ENCODE data around the gene FXYD7. TPM values are rescaled to one million over a fixed set of nuclear protein-coding genes. Genes with fewer than 3 reads are reported as not detected.

The FXYD7 gene
- polyA plus RNA-seq, 4 donors, result 0.44 to 2.2 (median 1.3) TPM

DNA sequence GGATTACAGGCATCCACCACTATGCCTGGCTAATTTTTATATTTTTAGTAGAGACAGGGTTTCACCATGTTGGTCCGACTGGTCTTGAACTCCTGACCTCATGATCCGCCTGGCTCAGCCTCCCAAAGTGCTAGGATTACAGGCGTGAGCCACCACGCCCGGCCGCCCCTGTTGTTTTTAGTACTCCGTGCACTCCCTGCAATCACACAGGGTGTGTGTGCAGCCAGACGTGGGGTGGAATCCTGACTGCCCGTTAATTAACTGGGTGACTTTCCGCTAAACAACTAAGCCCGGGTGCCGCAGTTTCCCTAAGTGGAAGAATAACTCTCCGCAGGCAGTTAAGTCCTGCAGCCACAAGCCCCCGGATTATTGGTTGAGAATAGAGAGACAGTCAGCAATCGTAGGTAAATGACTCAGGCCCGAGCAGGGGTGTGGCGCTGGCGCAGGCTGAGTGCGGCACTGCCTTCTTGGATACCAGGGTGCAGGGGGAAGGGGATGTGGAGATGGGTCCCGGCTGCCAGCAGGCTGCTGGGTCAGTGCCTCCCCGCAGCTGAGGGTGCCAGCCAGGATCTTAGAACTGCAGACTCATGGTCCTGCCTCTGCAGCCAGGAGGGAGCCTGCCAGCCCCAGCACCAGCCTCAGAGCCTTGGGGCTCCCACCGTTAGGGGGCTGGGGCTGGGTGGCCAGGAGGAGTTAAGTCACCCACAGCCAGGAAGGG is 33.5 kb upstream of the FXYD7 start:
- no peak for DNase-seq (ENCODE audit: low read depth in 4 of 4, low spot score in 2 of 4)

DNA sequence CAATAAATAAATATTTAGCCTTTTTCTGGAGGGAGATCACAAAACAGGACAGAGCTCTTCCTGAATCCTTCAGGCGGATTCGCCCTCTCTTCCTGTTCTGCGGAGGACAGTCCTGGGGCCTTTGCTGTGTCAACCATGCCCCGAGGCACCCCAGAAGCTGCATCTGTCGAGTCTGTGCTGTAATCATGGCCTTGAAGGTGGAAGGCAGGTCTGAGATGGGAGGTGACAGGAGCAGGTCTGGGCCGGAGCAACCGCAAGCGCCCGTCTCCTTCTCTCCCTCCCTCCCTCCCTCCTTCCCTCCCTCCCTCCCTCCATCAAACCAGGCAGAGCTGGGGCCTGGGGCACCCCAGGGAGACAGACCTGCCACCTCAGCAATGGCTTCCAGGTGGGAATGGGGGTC is 32.1 kb upstream of the FXYD7 start:
- DNase-seq (ENCODE audit: low read depth in 4 of 4, low spot score in 2 of 4), result no peak

DNA sequence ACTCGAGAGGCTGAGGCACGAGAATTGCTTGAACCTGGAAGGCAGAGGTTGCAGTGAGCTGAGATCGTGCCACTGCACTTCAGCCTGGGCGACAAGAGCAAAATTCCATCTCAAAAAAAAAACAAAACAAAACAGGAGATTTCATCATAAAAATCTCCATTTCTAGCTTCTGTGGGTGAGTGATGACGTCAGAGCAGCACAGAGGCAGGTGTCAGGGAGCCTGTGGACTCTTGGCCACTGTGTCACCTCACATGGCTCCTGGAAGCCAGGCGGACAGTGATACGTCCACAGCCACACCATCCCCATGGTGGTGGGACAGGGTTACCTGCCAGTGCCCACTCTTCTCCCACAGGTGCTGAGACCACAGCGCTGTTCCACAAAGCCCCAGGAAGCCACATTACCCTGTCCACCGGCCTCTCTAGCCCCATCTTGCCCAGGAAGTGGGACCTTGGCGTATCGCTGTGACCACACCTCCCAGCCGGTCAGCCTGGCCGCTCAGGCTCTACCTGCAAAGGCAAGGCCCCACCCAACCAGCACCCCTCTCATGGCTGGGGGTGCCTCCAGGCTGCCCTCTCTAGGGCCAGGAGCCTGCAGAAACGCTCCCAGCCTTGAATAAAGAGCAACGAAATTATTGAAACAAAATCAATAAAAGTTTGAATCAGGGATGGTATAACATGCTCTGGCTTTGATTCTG is 29.9 kb upstream of the FXYD7 start:
- no peak for DNase-seq (ENCODE audit: low read depth in 4 of 4, low spot score in 2 of 4)

DNA sequence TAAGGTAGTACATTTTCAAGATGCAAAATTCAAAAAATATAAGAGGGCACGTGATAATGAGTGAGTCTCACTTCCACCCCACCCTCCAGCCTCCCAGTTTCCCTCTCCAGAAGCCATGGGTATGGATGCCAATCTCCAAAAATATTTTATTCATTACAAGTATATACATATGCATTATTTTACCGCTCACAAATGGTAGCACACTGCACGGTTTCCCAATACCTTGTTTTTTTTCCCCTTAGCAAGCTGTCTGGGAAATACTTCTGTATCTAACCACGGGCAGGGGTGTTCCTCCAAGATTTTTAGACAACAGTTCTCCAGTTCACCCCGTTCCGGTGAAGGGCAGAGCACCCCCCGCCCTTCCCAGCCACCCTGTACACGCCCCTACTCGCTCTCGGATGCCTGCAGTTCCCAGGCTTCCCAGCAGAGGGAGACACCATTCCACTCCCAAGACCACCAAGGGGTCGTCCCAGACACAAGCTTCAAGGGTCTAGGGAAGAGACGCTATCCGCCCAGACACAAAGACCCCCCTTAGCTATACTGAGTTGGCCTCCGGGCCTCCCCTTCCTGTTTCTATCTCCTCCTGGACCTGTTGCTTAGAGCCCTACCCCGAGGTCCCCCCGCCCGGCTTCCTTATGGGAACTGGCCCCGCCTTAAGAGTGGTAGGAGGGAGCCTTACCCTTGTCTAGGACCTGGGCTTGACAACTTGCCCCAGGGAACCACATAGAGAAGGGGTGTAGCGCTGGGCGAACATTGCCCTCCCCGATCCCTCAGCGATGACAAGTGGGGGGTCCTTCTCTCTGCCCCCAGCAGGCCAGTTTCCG is 28.5 kb upstream of the FXYD7 start:
- peak in 3 of 4 donors; percentile 67 to 81 (median 73) for DNase-seq (ENCODE audit: low read depth in 4 of 4, low spot score in 2 of 4)

DNA sequence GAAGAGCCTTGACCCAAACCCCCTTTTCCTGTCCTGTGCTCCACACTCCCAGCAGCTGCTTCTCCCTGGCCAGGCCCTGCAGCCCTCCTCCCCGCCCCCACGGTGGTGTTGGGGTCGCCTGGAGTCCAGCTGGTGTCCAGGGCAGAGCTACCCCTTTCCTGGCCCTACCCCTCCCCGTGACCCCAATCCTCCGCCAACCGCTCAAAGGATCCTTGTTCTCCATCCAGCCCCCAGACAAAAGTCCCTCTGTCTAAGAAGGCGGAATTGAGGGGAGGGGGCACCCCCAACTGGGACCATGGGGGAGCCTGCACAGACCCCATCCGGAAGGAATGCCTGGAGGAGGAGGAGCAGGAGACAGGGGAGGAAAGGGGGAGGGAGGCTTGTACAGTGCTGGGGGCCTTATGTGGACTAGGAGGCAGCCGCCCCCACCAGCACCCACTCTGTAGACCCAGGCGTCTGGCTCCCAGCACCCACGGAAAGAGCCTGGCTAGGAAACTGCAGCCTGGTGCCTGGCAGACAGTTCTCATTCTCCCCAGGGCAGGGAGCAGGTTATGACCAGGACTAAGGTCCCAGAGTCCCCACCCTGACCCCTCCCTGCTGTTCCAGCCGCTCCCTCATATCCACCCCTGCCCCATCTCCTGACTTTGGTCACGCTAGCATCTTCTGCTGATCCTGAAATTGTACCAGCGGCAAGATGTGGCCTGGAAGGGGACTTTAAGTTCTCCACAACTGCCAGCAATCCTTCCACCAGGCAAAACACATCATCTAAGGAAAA is 27.7 kb upstream of the FXYD7 start, which contains the start of gene FXYD3:
Gene FXYD3 (plus strand): TSS at position 647 of the 775 bp plus-strand sequence. CDS start 3,554 bp downstream, outside the sequence.
- no peak for DNase-seq (ENCODE audit: low read depth in 4 of 4, low spot score in 2 of 4)

DNA sequence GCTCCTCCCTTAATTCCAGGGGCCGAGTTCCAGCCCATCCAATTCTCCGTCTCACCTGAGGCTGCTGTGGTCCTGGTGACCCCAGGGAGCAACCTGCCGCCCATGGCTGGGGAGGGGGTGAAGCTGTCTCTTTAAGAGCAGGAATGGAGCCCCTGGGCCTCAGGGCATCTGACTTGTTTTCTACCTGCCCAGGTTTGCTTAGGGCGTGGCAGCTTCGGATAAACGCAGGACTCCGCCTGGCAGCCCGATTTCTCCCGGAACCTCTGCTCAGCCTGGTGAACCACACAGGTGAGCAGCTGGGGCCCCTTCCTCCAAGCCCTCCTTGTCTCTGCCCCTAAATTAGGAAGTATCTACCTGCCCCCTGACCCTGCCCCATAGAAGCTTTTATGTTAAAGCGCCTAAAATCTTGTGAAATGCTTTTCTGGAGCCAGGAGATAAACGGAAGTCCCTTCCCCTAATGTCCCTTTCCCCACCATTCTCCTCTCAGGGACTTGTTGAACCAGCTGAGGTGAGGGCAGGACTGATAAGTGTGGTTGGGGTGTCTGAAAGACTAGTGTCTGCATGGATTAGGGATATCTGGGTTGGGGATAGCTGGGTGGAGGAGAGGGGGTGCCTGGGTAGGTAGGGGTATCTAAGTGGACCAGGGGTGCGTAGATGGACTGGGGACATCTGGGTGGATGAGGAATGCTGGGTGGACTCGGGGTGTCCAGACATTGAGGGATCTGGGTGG is 26.8 kb upstream of the FXYD7 start:
- DNase-seq (ENCODE audit: low read depth in 4 of 4, low spot score in 2 of 4), result no peak

DNA sequence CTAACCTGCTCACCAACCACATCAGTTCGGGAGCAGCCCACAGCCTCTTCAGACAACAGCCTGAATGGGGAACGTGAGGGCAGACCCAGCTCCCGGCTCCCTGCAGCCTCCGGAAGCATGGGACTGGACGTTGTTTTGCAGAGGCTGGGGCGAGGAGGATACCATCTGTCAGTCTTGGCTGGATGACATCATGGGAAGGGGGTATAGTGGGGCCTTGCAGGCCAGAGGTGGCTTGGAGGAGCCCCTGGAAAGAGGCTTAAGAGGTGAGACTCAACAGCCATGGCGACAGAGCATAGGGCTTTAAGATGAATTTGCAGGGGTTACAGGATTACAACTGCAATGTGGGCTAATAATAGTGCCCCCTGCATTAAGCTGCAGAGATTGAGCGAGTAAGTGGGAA is 25.9 kb upstream of the FXYD7 start:
- no peak for DNase-seq (ENCODE audit: low read depth in 4 of 4, low spot score in 2 of 4)

DNA sequence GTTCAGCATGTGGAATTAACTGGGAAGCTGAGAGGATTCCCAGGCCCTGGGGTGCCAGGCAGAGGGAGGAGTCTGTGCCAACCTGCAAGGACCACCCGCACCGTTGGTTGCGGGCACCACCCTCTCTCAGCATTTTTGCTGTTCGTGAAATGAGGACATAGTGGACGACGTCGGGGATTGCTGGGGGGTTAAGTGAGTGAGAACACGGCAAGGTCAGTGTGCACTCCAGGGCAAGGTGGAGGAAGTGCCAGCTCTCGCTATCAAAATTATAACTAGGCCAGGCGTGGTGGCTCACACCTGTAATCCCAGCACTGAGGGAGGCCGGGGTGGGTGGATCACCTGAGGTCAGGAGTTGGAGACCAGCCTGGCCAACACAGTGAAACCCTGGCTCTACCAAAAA is 25.3 kb upstream of the FXYD7 start:
- DNase-seq (ENCODE audit: low read depth in 4 of 4, low spot score in 2 of 4), result no peak

DNA sequence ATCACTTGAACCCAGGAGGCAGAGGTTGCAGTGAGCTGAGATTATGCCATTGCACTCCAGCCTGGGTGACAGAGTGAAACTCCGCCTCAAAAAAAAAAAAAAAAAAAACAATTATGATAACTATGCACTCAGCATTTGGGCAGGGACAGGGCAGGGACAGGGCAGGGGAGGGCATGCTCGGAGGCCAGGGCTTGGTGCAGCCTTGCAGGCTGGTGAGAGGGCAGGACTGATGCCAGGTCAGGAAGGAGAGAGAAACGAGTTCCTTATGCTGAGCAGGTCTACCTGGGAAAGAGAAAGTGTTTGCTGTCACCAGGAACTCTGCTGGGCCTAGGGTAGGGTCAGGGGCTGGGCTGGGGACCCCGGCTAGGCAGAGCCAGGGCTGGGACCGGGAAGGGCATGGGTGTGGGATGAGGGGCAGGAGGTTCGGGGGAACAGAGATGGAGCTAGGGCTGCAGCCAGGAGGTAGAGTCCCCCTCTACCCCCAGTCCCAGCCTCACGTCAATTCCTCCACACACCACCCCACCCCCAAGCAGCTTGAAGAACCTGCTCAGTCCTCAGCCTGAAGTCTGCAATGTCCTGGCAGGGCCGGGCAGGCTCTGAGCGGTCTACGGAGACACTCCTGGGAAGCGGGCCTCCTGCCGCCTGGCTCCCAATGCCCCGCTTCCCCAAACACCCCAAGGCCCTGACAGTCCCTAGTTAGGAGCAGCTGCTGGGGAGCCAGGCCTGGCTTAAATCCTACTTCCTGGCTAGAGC is 24.6 kb upstream of the FXYD7 start:
- no peak for DNase-seq (ENCODE audit: low read depth in 4 of 4, low spot score in 2 of 4)

DNA sequence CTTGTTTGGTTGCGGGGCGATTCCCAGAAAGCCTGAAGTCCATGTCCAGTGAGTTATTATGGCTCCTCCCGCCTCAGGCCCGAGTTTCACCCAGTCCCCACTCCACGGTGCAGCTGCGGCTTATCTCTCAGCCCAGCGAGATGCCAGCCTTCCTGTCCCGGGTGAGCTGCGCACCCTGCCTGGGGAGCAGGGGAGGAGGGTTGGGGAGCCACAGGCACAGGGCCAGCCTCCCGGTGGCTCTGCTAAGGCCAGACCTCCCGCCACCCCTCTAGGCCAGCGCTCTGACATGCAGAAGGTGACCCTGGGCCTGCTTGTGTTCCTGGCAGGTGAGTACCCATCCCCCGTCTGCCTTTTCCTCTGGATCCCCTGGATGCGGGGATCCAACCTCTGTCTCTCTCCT is 24.0 kb upstream of the FXYD7 start:
- DNase-seq (ENCODE audit: low read depth in 4 of 4, low spot score in 2 of 4), result no peak

DNA sequence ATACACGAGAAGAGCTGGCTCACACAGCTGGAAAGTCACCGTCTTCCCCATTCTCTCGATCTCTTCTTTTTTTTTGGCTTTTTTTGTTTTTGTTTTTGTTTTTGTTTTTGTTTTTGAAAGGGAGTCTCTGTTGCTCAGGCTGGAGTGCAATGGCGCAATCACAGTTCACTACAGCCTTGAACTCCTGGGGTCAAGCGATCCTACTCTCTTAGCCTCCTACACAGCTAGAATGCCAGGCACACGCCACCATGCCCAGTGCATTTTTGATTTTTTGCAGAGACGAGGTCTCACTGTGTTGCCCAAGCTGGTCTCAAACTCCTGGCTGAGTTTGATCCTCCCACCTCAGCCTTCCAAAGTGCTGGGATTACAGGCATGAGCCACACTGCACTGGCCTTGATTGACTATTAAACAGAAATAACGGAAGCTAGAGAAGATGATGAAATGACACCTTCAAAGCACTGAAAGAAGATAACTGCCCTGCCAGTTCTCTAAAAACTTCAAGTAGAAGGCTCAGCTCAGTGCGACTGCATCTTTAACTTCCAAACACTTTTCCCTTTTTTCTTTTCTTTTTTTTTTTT is 23.4 kb upstream of the FXYD7 start:
- no peak for DNase-seq (ENCODE audit: low read depth in 4 of 4, low spot score in 2 of 4)

DNA sequence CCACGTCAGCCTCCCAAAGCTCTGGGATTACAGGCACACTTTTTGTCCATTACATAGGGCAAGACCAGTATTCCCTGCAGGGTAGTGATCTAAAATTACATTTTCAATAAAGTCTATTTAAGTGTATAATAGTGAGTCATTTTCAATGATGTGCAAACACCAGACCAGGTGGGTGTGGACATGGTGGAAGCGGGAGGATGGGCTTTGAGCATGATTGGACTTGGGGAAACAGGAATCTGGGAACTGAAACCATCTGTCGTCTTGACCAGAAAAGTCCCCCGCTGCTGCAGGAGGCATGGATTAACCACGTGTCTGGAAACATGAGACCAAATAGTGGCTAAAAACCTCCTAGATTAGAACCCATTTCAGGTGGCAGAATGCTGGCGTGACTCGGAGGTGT is 22.6 kb upstream of the FXYD7 start:
- DNase-seq (ENCODE audit: low read depth in 4 of 4, low spot score in 2 of 4), result no peak

DNA sequence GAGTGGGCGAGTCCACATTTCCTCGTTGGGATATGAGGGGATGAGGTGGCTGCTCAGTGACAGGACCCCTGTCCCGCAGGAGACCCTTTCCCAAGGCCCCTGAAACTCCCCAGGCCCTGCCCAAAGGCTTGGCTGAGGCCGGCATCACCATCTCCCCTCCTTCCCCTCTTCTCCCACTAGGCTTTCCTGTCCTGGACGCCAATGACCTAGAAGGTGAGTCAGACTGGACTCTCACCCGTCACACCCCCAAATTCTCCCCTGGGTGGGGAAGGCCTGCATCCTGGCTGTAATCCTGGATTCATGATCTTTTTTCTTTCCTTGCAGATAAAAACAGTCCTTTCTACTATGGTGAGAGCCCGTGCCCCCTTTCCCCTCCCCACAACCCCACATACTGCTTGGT is 22.2 kb upstream of the FXYD7 start:
- DNase-seq (ENCODE audit: low read depth in 4 of 4, low spot score in 2 of 4), result no peak

DNA sequence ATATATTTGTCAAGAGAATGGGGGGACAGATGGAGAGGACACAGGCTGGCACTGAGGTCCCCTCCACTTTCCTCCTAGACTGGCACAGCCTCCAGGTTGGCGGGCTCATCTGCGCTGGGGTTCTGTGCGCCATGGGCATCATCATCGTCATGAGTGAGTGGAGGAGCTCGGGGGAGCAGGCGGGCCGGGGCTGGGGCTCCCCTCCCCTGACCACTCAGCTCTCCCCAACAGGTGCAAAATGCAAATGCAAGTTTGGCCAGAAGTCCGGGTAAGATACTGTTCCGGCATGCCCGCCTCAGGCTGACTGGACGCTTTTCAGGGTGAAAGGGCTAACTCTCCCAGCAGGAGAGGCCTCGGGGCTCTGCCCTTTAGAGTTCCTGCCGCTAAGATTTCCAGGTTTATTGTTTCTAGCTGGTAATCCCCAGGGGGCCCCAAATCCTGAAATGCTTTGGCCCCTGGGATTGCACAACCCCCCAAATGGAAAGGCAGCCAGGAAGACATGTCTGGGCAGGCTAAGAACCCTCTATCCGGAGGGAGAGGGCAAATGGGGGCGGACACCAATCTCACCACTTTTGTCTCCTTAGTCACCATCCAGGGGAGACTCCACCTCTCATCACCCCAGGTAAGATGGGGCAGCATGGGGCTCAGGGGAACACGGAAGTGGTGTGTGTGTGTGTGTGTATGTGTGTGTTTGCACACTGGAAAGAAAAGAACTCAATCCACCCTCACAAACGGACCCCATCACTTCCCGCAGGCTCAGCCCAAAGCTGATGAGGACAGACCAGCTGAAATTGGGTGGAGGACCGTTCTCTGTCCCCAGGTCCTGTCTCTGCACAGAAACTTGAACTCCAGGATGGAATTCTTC is 20.1 kb upstream of the FXYD7 start:
- DNase-seq (ENCODE audit: low read depth in 4 of 4, low spot score in 2 of 4), result no peak

DNA sequence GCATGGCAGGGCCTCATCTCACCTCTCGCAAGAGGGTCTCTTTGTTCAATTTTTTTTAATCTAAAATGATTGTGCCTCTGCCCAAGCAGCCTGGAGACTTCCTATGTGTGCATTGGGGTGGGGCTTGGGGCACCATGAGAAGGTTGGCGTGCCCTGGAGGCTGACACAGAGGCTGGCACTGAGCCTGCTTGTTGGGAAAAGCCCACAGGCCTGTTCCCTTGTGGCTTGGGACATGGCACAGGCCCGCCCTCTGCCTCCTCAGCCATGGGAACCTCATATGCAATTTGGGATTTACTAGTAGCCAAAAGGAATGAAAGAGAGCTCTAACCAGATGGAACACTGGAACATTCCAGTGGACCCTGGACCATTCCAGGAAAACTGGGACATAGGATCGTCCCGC is 19.5 kb upstream of the FXYD7 start:
- no peak for DNase-seq (ENCODE audit: low read depth in 4 of 4, low spot score in 2 of 4)

DNA sequence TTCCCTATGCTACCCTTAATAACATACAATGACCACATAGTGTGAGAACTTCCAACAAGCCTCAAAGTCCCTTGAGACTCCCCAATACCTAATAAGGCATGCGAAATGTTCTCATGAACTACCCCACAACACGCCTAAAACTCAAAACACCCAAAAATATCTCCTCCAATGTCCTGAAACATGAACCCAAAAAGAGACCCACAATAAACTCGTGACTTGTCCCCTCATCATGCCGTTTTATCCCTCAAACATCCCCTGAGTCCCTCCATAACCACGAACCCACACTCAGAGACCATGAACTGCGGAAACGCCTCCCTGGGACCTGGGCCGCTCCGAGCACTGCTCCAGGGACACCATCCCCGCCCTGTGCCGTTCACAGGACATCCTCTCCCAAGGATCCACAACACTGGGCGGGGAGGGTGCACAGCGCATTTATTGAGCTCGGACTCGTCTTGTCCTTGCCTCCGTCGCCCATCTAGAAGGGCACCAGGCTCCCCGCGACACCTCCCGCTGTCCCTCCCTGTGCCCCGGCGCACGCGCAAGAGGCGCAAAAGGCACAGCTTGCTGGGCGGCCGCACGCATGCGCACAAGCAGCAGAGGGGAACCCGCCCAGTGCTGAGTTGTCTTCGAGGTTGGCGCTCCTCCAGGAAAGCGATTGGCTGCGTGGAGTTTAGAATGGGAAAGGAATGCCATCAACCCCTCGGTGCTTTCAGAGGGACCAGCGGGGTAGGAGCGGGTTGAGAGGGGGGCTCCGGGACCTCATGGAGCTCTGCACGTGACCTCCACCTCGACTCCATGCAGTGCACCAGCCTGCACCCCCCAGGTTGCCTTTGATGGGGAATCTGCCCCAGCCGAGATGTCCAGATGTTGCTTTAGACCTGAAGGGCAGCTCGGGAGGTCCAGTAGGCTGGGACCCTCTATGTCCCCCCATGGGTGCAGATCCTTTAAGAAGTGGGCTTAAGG is 18.7 kb upstream of the FXYD7 start:
- DNase-seq (ENCODE audit: low read depth in 4 of 4, low spot score in 2 of 4), result peak in 2 of 4 donors; percentile 84 to 89

DNA sequence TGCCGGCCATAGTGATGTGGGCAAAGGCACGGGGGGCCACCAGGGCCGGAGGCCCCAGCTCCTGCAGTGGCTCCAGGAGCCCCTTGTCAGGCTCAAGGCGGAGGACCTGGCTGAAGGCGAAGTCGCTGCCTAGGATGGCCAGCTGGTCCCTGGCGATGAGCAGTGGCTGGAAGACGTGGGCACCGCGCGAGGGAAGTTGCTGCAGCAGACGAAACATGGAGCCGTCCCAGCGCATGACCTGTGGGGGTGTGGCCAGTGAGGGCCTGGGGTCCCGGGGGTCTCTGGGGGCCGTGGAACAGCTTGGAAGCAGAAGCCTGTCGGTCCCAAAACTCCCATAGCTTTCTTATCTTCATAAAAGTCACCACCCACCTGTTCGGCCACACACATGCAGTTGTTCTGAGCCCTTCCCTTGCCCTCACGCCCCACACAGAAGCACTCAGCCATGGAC is 17.8 kb upstream of the FXYD7 start:
- no peak for DNase-seq (ENCODE audit: low read depth in 4 of 4, low spot score in 2 of 4)

All from left renal cortex interstitium (tissue), 4 donors.